Activated CD8-positive, alpha-beta memory T cell treated with anti-CD3 and anti-CD28 coated beads for 36 hours (primary cell): ENCODE measurements around the gene GOT1. TPM values are rescaled to one million over a fixed set of nuclear protein-coding genes. Genes with fewer than 3 reads are reported as not detected.

Experiments used
- CTCF ChIA-PET: fragments of 350-600 bp; sonication (Branson Sonifier 250); formaldehyde crosslinking; loops from one replicate; lab custom pipeline; 2021; ENCODE audit warnings: antibody characterized with exemption; lab: Charles Lee
- POLR2A ChIA-PET: fragments of 350-600 bp; sonication (Branson Sonifier 250); formaldehyde crosslinking; loops from one replicate; lab custom pipeline; 2021; ENCODE audit warnings: antibody characterized with exemption; lab: Charles Lee
- total RNA-seq, 2 experiments: library from RNA; stranded (reverse); gene quantifications; one replicate each; pipeline ENCODE4 v1.2.3, GENCODE V29; 2021

Gene GOT1
- total RNA-seq, 2 experiments from 2014 or later, result 34.3 to 41.4 TPM

GRCh38 chr10:99372546-99373271 is 57.7 kb downstream of the GOT1 start:
- CTCF ChIA-PET, result no interaction called here
- POLR2A ChIA-PET, result no interaction called here

- POLR2A ChIA-PET, result no interaction called here
- CTCF ChIA-PET, result no interaction called here
These were observed 59.4 kb downstream of the GOT1 start for GRCh38 chr10:99370993-99371392.

- ChIA-PET POLR2A (no interaction called here), CTCF (no interaction called here)
These were observed 60.9 kb downstream of the GOT1 start for GRCh38 chr10:99369551-99369950.

- POLR2A ChIA-PET, result no interaction called here
- CTCF ChIA-PET, result no interaction called here
These were observed 61.3 kb downstream of the GOT1 start for GRCh38 chr10:99369126-99369525.

- ChIA-PET POLR2A (no interaction called here), CTCF (no interaction called here)
These were observed 61.8 kb downstream of the GOT1 start for GRCh38 chr10:99368646-99369045.

GRCh38 chr10:99366666-99367065 is 63.8 kb downstream of the GOT1 start:
- ChIA-PET CTCF (no interaction called here), POLR2A (no interaction called here)

- CTCF ChIA-PET, result no interaction called here
- POLR2A ChIA-PET, result no interaction called here
These were observed 64.7 kb downstream of the GOT1 start for GRCh38 chr10:99365736-99366135.

- CTCF ChIA-PET, result no interaction called here
- POLR2A ChIA-PET, result no interaction called here
These were observed 65.1 kb downstream of the GOT1 start for GRCh38 chr10:99365311-99365710.

- CTCF ChIA-PET, result no interaction called here
These were observed 66.3 kb downstream of the GOT1 start for GRCh38 chr10:99364125-99364524.

GRCh38 chr10:99360934-99361333 is 69.5 kb downstream of the GOT1 start:
- ChIA-PET POLR2A (no interaction called here), CTCF (no interaction called here)

More at GRCh38 chr10:99364125-99364524, 66.3 kb downstream of the GOT1 start:
- POLR2A ChIA-PET, result no interaction called here

- ChIA-PET POLR2A (no interaction called here), CTCF (interaction anchor here (0.7 kb wide), 1 partner anchor 172 kb away, joined by 6 read pairs; no protein-coding TSS in a partner anchor)
These were observed 72.3 kb downstream of the GOT1 start for GRCh38 chr10:99358101-99358500.

- POLR2A ChIA-PET, result no interaction called here
These were observed 72.7 kb downstream of the GOT1 start for GRCh38 chr10:99357691-99358090.

GRCh38 chr10:99353182-99353581 is 77.2 kb downstream of the GOT1 start:
- CTCF ChIA-PET, result no interaction called here
- POLR2A ChIA-PET, result no interaction called here

More at GRCh38 chr10:99357691-99358090, 72.7 kb downstream of the GOT1 start:
- CTCF ChIA-PET, result no interaction called here

GRCh38 chr10:99347672-99348071 is 82.8 kb downstream of the GOT1 start:
- CTCF ChIA-PET, result no interaction called here
- POLR2A ChIA-PET, result no interaction called here

Other genes starting within 250 kb of the GOT1 start
- not detected for gene HPSE2, start 194.8 kb downstream of the GOT1 start, total RNA-seq
- gene CNNM1, start 101.3 kb downstream of the GOT1 start, total RNA-seq, result under 1 TPM; 0.23 to 0.38 TPM
- gene NKX2-3, start 102.3 kb upstream of the GOT1 start, total RNA-seq, result not detected
- gene SLC25A28, start 189.8 kb upstream of the GOT1 start, total RNA-seq, result 10 to 100 TPM; 49.2 to 51.0 TPM
- gene ENTPD7, start 228.9 kb upstream of the GOT1 start, total RNA-seq, result 1 to 10 TPM; 6.9 to 7.6 TPM